NCI-H2107 (cell line): ENCODE data around the gene MRLN.
"Not testable (repeated sequence)": the region's sequence is repeated elsewhere in the genome, so short reads cannot be mapped to it uniquely, and the experiment has no call there.

Experiments used
- DNase-seq: peaks from one replicate; lab custom pipeline; 2025; lab: John Stamatoyannopoulos, UW

Gene MRLN

DNA sequence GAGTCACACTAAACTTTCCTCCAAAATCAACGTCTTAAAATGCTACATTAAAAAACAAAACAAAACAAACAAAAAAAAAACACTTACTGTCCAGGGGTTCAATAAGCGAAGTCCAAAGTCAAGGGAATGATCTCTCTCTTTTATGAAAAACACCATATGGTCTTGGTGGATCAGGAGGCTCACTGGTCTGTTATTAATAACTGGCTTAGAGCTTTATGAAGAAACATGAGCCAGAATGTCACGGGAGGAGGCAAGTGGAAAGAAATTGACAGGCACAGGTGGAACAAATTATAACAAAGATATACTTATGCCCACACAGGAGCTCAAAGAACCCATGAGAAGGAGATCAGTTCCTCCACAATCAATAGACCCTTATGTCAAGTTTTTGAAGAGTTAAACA, at the start of gene MRLN:
Gene MRLN, minus strand, starts transcription at position 189 of the 400 bp plus-strand sequence.
- no peak for DNase-seq

DNA sequence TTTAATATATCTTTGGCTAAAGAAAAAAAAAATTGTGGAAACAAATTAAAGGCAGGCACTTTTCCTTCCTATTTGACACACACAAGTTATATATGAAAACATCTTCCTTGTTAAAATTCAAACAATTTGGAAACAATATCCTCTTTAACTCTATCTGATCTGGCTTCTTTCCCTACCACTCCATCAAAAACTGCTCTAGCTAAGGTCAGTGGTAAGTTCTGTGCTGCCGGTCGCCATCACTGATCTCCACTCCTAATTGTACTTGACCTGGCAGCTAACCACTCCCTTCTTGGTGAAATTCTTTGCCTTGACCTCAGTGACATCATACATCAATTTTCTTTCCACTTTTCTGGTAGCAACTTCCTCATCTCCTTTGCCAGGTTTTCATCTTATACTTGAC, 47.9 kb upstream of the MRLN start:
- no peak for DNase-seq

DNA sequence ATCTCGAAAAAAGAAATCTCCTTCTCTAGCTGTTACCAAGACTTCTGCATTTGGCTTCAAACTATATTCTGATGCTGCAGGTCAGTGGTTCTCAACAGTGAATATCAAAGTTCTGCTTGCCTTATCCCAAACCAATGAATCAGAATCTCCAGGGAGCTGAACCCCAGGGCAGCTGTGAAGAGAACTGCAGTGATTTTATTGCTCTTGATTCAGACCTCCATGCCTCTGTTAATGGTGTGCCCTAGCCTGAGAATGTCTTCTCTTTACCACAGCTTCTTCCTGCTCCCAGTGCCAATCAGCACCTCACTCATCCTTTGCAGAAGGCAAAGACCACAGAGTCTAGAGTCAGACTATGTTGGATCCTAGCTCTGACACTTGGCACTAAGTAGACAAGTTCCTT, 46.2 kb upstream of the MRLN start:
- no peak for DNase-seq

DNA sequence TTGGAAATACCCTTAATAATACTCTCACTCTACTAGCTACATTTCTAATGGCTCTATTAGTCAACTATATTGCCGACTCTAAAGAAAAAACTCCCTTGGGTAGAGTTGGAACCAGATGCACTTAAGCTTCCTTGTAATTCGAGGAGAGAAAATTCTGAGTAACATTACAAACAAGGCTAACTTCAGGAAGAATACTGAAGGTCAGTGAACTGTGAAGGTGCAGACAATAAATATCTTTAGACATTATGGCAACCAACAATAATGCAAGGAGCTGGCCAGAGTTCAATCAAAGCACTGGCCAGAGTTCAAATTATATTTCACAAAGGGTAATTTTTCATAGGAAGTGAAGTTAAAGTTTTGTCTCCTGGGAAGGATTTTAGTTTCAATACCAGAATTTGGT, 40.7 kb upstream of the MRLN start:
- no peak for DNase-seq

DNA sequence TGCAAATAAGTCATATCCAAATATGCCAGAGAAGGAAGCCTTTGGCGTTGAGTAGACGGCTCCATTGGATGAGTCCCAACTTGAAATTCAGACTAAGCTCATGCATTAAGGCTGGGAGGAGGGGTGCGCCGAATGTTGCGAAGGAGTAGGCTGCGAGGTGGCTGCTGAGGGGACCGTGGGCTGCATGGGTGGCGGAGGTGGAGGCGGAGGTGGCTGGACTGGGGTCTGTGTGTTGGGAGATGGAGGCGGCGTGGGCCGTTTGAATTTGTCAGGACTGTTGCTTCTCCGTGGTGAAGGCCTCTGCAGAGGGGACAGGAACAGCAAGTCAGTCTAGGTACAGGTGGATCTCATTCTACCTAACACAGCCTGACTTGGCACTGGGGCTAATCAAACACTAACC, 39.6 kb upstream of the MRLN start:
- DNase-seq = no peak

DNA sequence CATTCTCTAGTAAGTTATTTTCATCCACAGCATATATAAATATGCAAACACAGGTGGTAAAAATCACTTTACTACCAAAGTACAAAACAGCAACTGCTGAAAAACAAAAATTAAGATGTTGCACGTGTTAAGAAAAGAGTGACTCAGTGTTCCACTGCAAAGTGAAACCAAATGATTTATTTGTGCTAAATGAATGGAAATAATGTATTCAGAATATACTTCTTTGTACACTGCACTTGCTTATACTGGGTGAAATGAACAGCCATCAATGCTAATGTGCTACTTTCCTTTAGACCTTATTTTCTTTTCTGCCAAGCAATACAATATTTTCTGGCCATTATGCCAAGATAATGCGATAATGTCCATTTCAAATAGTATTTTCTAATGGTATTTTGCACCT, 38.3 kb upstream of the MRLN start:
- no peak for DNase-seq

DNA sequence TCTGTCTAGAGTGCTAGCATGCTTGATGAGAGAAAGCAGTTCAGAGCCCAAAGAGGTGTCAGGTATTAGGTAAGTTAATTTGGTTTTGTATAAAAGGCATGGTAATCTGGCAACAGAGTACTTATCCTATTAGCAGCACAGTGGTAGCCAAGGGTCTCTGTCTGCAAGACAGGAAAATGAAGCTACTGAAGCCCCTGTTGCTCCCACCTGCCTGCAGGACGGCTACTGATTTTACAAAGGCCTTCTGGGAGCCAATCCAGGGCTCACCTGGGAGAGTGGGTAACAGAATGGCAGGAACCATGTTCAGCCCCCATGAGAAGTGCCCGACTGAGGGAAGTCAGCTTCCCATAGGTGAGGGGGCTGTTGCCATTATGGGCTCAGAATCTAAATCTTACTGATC, 36.8 kb upstream of the MRLN start:
- DNase-seq = not testable (repeated sequence)

DNA sequence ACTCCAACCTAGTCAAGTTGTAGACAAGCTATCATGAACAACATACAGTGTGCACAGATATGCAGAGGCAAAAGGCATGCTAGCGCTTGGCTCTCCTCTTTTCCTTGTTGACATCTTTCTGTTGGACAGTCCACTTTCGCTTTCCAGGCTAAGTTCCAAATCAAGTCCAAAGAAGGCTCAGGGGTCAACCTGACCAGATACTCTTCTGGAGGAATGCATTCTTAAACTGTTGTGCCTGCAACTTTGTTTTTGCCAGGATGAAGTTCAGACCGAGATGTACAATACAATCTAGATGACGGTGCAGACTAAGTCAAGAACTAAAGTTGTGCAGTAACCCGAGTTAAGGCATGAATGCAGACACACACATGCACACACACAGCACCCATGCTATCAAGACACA, 35.7 kb upstream of the MRLN start:
- not testable (repeated sequence) for DNase-seq

DNA sequence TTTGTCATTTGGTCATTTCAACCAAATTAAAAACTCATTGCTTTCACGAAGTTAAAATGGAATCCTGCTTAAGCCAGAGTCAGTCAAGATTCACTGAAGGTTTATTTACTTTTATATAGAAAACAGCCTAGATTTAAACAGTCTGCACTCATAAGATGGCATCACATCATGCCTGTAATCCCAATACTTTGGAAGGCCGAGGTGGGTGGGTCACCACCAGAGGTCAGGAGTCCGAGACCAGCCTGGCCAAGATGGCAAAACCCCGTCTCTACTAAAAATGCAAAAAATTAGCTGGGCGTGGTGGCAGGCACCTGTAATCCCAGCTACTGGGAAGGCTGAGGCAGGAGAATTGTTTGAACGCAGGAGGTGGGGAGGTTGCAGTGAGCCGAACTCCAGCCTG, 33.8 kb upstream of the MRLN start:
- not testable (repeated sequence) for DNase-seq

DNA sequence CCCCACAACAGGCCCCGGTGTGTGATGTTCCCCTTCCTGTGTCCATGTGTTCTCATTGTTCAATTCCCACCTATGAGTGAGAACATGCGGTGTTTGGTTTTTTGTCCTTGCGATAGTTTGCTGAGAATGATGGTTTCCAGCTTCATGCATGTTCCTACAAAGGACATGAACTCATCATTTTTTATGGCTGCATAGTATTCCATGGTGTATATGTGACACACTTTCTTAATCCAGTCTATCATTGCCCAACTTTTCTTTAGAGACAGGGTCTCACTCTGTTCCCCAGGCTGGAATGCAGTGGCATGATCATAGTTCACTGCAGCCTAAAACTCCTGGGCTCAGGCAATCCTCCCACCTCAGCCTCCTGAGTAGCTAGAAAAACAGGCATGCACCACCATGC, 32.2 kb upstream of the MRLN start:
- DNase-seq = not testable (repeated sequence)

DNA sequence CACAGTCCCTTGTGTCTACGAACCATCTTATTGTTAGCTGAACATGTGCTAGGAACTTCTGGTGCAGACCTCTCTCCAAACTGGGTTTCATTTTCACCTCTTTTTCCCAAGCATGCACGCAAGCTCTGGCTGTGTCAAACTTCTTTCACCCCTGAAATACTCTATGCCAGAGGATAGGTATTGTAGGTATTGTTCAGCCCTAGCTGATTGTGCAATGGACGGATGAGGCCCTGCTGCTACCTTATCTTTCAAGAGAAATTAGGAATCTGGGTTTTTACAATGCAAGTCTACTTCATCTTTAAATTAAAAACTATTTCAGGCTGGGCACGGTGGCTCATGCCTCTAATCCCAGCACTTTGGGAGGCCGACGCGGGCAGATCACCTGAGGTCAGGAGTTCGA, 28.3 kb upstream of the MRLN start:
- no peak for DNase-seq

DNA sequence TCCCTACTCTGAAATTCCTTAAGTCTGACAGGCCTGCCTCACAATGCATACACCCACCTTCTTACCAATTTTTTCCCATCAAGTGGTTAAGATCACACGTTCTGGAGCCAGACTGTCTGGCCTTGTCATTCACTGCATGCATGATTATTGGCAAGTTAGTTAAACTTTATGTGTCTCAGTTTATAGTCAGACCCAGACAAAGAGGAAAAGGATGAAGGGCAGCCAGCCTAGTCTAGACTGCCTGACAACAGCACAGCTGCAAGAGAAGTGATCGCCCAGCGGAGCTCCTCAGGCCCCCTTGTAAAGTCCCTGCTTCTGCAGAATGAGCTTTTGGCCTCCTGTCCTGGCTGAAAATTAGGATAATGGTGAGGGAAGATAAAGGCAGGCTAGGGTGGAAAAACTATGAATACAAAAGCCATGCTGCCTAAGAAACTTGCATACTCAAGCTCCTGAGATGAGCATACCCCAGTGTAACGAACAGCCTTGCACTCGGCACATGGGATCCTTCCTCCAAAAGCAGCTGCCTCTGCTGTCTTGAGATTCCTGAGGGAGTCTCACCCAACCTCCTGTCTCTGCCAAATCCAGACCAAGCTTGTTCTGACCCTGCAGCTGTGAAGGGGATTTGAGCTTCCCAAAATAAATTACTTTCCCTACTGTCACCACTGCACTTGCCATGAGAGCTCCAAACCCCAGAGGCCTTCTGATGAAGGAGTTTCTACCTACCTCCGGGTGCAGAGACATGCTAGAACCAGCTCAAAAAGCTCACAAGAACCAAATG, 26.7 kb upstream of the MRLN start:
- no peak for DNase-seq

DNA sequence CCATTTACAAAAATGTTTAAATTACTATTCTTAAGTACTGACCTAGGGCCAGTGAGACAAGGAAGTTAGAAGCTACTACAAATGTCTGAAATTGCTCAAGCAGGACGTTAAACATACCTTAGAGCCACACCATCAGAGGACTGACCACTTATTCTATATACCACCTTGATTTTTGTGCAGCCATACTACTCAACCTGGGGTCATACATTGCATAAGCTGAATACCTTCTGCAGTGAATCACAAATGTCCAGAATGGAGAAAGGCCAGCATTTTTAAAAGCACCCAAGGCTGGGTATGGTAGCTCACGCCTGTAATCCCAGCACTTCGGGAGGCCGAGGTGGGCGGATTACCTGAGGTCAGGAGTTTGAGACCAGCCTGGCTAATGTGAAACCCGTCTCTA, 21.2 kb upstream of the MRLN start:
- no peak for DNase-seq

DNA sequence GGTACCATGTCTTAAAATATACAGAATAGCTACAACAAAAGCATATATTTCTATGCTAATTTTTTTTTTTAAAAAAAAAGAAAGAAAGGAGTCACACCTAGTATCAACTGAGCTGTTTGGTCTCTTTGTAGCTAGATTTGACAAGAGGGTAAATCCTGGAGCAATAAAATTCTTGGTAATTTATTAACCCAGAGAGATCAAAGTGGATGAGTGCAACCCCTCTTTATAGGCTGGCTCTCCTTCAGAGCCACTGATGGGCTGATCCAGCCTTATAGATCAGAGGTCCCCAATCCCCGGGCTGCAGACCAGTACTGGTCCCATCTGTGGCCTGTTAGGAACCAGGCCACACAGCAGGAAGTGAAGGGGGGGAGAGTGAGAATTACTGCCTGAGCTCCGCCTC, 19.8 kb upstream of the MRLN start:
- no peak for DNase-seq

DNA sequence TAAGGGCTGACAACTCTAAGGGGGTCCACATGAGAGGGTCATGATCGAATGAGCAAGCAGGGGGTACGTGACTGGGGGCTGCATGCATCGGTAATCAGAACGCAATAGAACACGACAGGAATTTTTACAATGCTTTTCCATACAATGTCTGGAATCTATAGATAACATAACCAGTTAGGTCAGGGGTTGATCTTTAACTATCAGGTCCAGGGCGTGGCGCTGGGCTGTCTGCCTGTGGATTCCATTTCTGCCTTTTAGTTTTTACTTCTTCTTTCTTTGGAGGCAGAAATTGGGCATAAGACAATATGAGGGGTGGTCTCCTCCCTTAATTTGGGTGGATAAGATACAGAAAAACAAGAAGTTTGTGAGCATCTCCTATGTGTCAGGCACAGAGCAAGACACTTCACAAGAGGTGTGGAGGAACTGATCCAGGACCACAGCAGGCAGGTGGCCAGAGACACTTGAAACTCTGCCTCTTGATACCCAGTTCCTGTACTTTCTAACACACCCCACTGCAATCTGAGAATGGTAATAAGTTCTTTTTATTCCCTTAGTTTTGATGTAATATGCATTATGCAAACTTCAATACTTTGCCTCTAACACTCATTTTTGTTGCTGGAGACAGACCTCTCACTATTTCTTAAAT, 18.0 kb upstream of the MRLN start:
- DNase-seq = no peak

DNA sequence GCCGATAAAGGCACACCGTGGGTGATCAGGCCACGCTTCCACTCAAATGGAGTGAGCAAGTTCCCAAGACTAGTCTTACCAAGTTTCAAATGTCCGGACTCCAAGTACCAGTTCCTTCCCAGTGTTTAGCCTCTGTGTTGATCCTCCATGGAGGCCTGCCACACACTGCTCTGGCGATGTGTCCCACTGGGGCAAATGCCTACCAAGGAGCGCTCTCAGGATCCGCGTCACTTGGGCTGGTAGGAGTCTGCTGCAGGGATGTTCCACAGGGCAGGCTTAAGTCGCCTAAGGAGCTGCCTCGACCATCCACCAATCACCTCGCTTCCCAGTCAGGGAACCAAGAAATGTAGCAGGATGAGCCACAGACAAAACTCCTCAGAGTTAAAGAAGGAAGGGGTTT, 17.4 kb upstream of the MRLN start:
- no peak for DNase-seq

DNA sequence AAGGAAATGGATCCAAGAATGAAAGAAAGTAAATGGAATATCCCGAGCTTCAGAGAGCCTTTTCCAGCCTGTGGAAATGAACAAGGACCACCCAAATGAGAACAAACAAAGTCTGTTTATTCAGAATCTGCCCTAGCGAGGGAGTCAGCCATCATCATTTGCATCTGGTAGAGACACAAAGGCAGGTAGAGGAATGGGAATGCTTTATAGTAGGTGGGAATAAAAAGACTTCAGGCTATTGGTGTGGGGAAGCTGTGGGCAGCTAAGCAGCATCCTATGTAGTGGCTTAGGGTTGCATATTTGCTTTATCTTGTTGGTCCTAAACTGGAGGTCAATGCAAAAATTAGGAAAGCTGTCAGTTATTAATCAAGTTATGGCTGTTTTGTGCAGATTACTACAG, 9.2 kb upstream of the MRLN start:
- DNase-seq = no peak

DNA sequence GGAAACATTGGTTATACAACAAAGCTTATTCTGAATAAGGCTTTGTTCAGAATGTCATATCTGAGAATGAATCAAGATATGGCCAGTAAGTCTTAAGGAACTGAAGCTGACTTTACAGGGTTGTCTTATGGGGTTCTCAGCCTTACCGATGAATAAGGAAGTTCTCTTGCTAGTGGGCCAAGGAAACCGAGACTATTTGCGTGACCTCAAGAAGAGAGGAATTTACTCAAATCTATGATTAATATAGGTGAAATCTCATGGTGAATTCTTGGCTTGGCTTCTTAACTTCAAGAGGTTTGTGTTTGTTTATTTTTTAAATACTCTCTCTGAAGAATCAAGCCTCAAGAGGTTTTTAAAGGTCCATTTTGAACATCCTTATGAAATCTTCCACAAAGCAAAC, 4.7 kb upstream of the MRLN start:
- no peak for DNase-seq

DNA sequence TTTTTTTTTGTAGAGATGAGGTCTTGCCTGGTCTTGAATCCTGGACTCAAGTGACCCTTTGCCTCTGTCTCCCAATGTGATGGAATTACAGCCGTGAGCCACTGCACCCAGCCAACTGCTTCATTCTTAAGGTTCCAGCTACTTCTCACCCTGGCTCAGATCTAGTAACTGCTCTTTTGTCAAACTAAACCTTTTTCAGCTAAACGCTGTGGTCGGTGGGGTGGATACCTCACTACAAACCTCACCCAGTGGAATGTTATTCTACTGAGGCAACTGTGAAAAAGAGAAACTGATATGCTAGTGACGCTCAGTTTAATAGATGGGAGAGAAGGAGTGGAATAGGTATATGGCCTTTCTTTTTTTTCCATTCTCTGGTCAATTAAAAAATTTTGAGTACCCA, 1.7 kb upstream of the MRLN start:
- no peak for DNase-seq

DNA sequence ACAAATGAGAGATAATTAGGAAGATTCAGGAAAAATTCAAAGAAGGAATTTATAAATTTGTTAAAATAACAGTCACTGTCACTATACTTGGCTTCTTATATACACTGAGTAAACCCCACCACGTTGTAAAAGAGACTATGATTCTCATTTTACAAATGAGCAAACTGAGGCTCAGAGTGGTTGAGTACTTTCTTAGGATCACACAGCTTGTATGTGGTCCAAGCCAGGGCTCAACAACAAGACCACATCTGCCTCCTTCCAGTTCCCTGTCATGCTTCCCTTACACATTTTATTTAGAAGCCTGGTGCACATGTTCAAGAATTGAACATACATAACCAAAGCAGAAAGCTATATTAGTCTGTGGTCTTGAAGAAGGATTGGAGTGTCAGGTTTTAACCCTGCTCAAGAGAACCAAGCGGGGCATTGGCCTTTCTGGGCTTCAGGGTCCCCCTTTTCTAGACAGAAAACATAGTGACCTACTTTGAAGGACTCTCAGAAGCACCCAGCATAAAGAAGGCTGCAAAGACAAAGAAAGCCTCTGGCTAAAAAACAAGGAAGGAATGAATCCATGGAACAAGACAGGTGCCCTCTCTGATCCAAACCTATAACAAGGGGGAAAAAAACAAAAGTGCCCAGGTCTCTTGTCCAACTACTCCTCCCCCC, 846 bp downstream of the MRLN start:
- no peak for DNase-seq

DNA sequence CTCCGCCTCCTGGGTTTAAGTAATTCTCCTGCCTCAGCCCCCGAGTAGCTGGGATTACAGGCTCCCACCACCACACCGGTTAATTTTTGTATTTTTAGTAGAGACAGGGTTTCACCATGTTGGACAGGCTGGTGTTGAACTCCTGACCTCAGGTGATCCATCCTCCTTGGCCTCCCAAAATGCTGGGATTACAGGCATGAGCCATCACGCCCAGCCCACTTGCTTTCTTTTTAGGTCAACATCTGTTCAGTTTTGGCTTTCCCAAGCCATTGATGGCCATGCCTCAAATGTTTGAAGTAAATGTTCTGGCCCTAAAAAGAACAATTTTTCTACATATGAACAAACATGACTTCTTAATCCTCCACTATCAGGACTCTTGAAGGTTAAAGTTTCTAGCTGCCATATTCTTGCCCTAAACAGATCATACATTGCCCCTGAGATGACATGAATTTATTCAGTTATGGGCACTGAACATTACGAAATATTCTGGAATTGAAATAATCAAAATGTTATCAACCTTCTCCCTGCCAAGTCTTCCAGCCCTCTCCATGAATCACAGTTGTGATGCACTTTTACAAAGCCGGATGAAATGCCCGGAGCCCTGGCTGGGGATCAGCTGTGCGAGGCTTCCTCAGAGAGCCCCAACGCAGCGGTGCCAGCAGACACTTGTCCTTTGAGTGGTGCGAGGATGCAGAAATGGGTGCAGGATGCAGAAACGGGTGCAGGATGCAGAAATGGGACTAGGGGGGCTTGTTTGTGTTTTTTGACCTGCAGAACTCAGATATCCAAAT, 2.9 kb downstream of the MRLN start:
- no peak for DNase-seq

DNA sequence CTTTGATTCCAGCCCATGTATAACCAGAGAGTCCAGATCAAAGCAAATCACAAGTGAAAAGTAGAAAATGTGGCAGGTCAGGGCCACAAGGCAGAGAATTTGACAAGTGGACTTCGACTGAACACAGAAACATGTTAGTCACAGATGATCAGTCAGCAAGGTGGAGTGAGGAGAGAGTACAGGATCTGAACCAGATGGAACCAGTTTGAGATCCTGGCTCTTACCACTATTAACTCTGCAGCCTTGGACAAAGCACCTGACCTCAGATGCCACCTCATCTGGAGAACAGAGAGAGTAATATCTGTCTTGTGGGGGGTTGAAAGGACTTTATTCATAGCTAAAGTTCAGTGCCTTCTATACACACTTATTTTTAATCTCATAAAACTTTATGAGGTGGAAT, 4.4 kb downstream of the MRLN start:
- no peak for DNase-seq
